ENCODE results near the gene TFF1. TPM values are rescaled to one million over a fixed set of nuclear protein-coding genes. Genes with fewer than 3 reads are reported as not detected.

The TFF1 gene
- total and polyA plus RNA-seq, 2 of the 4 experiments (the other 2 are of a cell fraction), result not detected

- intact Hi-C loops (cut with micrococcal nuclease), result no loop called here
- no peak overlapping the region for H3K9ac ChIP-seq (ENCODE audit: low read depth, low read length)
- DNase-seq, result no peak
These were observed 4.1 kb downstream of the TFF1 start for GRCh38 chr21:42362198-42362597.

More at GRCh38 chr21:42362198-42362597, 4.1 kb downstream of the TFF1 start:
- ChIA-PET CTCF (no interaction called here), POLR2A (ENCODE audit: unreplicated experiment) (no interaction called here)
- no peak overlapping the region for H2AK9ac ChIP-seq (replicated peaks; ENCODE audit: low read depth, low read length, poor library complexity)
- no peak overlapping the region for H3K23ac ChIP-seq (ENCODE audit: low read depth, low read length)
- BruUV-seq (replicated peaks), result no TSS peak
- no peaks in the 10 kb centered on the region for H3K4me1 ChIP-seq (ENCODE audit: control insufficient read depth, insufficient read depth, low read length)
- H4K91ac ChIP-seq (ENCODE audit: insufficient read depth, low read depth, low read length), result no peak overlapping the region
- H3K9me3 ChIP-seq (ENCODE audit: control insufficient read depth, insufficient read depth, low read length), result no peaks in the 10 kb centered on the region
- TF ChIP-seq FOS (IDR thresholded peaks at IDR 0.05; ENCODE audit: low read depth, low read length), result no peak
- no peak for TF ChIP-seq RFX5 (IDR thresholded peaks at IDR 0.05; ENCODE audit: low read depth, low read length)
- TF ChIP-seq CHD1 (IDR thresholded peaks at IDR 0.05; ENCODE audit: low read depth, low read length), result no peak
- TF ChIP-seq RCOR1 (IDR thresholded peaks at IDR 0.05; ENCODE audit: insufficient replicate concordance, low read length), result no peak
- no peak for TF ChIP-seq USF2 (IDR thresholded peaks at IDR 0.05; ENCODE audit: low read depth, low read length)
- TF ChIP-seq RAD21 (IDR thresholded peaks at IDR 0.05; ENCODE audit: low read length), result no peak
- H3K14ac ChIP-seq (replicated peaks; ENCODE audit: low read depth, low read length), result no peak overlapping the region
- H3K4ac ChIP-seq (ENCODE audit: low read depth, low read length), result no peak overlapping the region
- H3K9me1 ChIP-seq (ENCODE audit: insufficient read depth, low read length), result no peaks in the 10 kb centered on the region
- no peak overlapping the region for H2BK20ac ChIP-seq (ENCODE audit: low read depth, low read length)
- H2BK5ac ChIP-seq (ENCODE audit: low read depth, low read length, poor library complexity, severe bottlenecking), result no peak overlapping the region
- no peak for ATAC-seq (ENCODE audit: low read depth)
- no peak overlapping the region for H4K5ac ChIP-seq (ENCODE audit: low read depth, low read length)
- no peak overlapping the region for H2AK5ac ChIP-seq (ENCODE audit: low read depth, low read length)
- H4K8ac ChIP-seq (ENCODE audit: low read depth in 2 of 2, low read length in 2 of 2), result no peak overlapping the region
- H3K4me2 ChIP-seq (ENCODE audit: low read depth, low read length), result no peak overlapping the region
- no peak overlapping the region for H3K27ac ChIP-seq (ENCODE audit: insufficient read depth, low read length)
- no peak overlapping the region for H2AFZ ChIP-seq (replicated peaks; ENCODE audit: low read length, poor library complexity)
- peaks cover 17% of the 10 kb centered on the region for H3K27me3 ChIP-seq (ENCODE audit: control insufficient read depth, insufficient read depth, low read length)
- dilution Hi-C loops (cut with HindIII; ENCODE audit: low sequenced_read_pairs, unreplicated experiment), result no loop called here
- no peak overlapping the region for H2BK120ac ChIP-seq (ENCODE audit: low read depth, low read length)
- no peak overlapping the region for H2BK15ac ChIP-seq (ENCODE audit: low read depth, low read length)
- no peaks in the 10 kb centered on the region for H3K36me3 ChIP-seq (ENCODE audit: control insufficient read depth, insufficient read depth, low read length)
- no peak overlapping the region for H3K4me3 ChIP-seq (ENCODE audit: insufficient read depth, low read depth, low read length)
- WGBS, 2 experiments (ENCODE audit: extremely low coverage in 2 of 2, insufficient read length in 1 of 2), result no CpG with 5 or more reads among the region's 12 CpGs
- H3K18ac ChIP-seq (ENCODE audit: low read depth, low read length), result no peak overlapping the region
- H3K56ac ChIP-seq (ENCODE audit: extremely low read depth, insufficient read depth, low read length), result no peak overlapping the region
- H4K20me1 ChIP-seq (ENCODE audit: insufficient read depth, low read length), result no peaks in the 10 kb centered on the region
- in situ Hi-C loops (cut with MboI; ENCODE audit: low sequenced_read_pairs), result no loop called here
- H3K79me1 ChIP-seq (ENCODE audit: low read depth in 1 of 2, low read length in 2 of 2), result no peaks in the 10 kb centered on the region
